KOPT-K1 (cell line): ENCODE results near the gene SFSWAP.
"Not testable (repeated sequence)": the region's sequence is repeated elsewhere in the genome, so short reads cannot be mapped to it uniquely, and the experiment has no call there.

Source experiments
- H3K27ac ChIP-seq: fragments of 200-600 bp; sonication (generic); 2 replicates; pipeline ENCODE4 v1.5.1; 2016; ENCODE audit warnings: antibody characterized with exemption, mild to moderate bottlenecking, low read depth, low read length; ENCODE audit not compliant: poor library complexity, severe bottlenecking
- H3K36me3 ChIP-seq: fragments of 200-600 bp; sonication (generic); 2 replicates; pipeline ENCODE4 v1.5.1; 2017; ENCODE audit warnings: antibody characterized with exemption, mild to moderate bottlenecking, low read length, moderate library complexity; ENCODE audit not compliant: insufficient read depth
- H3K9me3 ChIP-seq: fragments of 200-600 bp; sonication (generic); 2 replicates; pipeline ENCODE4 v1.5.1; 2017; ENCODE audit warnings: antibody characterized with exemption, low read length, mild to moderate bottlenecking; ENCODE audit not compliant: insufficient read depth, poor library complexity, severe bottlenecking

SFSWAP gene

GRCh38 chr12:131801254-131801866 is 90.5 kb downstream of the SFSWAP start:
- Histone ChIP-seq H3K36me3 (peaks cover 66% of the 10 kb centered on the region), H3K9me3 (no peaks in the 10 kb centered on the region), H3K27ac (no peak overlapping the region)

- peaks cover 39% of the 10 kb centered on the region for H3K36me3 ChIP-seq
- no peaks in the 10 kb centered on the region for H3K9me3 ChIP-seq
- H3K27ac ChIP-seq, result no peak overlapping the region
These were observed 93.2 kb downstream of the SFSWAP start for GRCh38 chr12:131803961-131804521.

- H3K9me3 ChIP-seq, result peaks cover under 1% of the 10 kb centered on the region
- no peak overlapping the region for H3K27ac ChIP-seq
- H3K36me3 ChIP-seq, result peaks cover 25% of the 10 kb centered on the region
These were observed 94.5 kb downstream of the SFSWAP start for GRCh38 chr12:131805421-131805820.

- Histone ChIP-seq H3K27ac (no peak overlapping the region), H3K36me3 (peaks cover 13% of the 10 kb centered on the region), H3K9me3 (peaks cover 9% of the 10 kb centered on the region)
These were observed 95.8 kb downstream of the SFSWAP start for GRCh38 chr12:131806674-131807073.

- H3K27ac ChIP-seq, result peak overlapping the region; percentile 68
- H3K9me3 ChIP-seq, result peaks cover 23% of the 10 kb centered on the region
- no peaks in the 10 kb centered on the region for H3K36me3 ChIP-seq
These were observed 98.0 kb downstream of the SFSWAP start for GRCh38 chr12:131808744-131809371.

- H3K27ac ChIP-seq, H3K36me3 ChIP-seq: not testable (repeated sequence)
- peaks cover 23% of the 10 kb centered on the region for H3K9me3 ChIP-seq
These were observed 98.8 kb downstream of the SFSWAP start for GRCh38 chr12:131809476-131810254.

- Histone ChIP-seq H3K36me3 (no peaks in the 10 kb centered on the region), H3K27ac (no peak overlapping the region), H3K9me3 (peaks cover 23% of the 10 kb centered on the region)
These were observed 99.8 kb downstream of the SFSWAP start for GRCh38 chr12:131810726-131811125.

- no peaks in the 10 kb centered on the region for H3K36me3 ChIP-seq
- H3K27ac ChIP-seq, result no peak overlapping the region
- peaks cover 23% of the 10 kb centered on the region for H3K9me3 ChIP-seq
These were observed 104.2 kb downstream of the SFSWAP start for GRCh38 chr12:131815131-131815530.

- Histone ChIP-seq H3K9me3 (peaks cover 14% of the 10 kb centered on the region), H3K36me3 (no peaks in the 10 kb centered on the region), H3K27ac (no peak overlapping the region)
These were observed 105.6 kb downstream of the SFSWAP start for GRCh38 chr12:131816495-131816894.

GRCh38 chr12:131817241-131817640 is 106.4 kb downstream of the SFSWAP start:
- Histone ChIP-seq H3K36me3 (no peaks in the 10 kb centered on the region), H3K9me3 (peaks cover 14% of the 10 kb centered on the region), H3K27ac (no peak overlapping the region)

- H3K36me3 ChIP-seq, result no peaks in the 10 kb centered on the region
- no peaks in the 10 kb centered on the region for H3K9me3 ChIP-seq
- H3K27ac ChIP-seq, result no peak overlapping the region
These were observed 108.1 kb downstream of the SFSWAP start for GRCh38 chr12:131818821-131819585.

- no peaks in the 10 kb centered on the region for H3K9me3 ChIP-seq
- H3K36me3 ChIP-seq, result no peaks in the 10 kb centered on the region
- H3K27ac ChIP-seq, result no peak overlapping the region
These were observed 113.6 kb downstream of the SFSWAP start for GRCh38 chr12:131824450-131824849.

- H3K9me3 ChIP-seq, result no peaks in the 10 kb centered on the region
- no peak overlapping the region for H3K27ac ChIP-seq
- H3K36me3 ChIP-seq, result no peaks in the 10 kb centered on the region
These were observed 114.4 kb downstream of the SFSWAP start for GRCh38 chr12:131825146-131825892.
